Measurements from ENCODE around the gene GNAT2.
A peak's percentile ranks its signal among the peaks of the same experiment; 100 is the strongest.

Gene GNAT2

GRCh38 chr1:109641078-109641740 is 21.8 kb upstream of the GNAT2 start:
- no peak for DNase-seq

- DNase-seq: peak; percentile 91
Observed at GRCh38 chr1:109640285-109640865, 21.0 kb upstream of the GNAT2 start.

DNA sequence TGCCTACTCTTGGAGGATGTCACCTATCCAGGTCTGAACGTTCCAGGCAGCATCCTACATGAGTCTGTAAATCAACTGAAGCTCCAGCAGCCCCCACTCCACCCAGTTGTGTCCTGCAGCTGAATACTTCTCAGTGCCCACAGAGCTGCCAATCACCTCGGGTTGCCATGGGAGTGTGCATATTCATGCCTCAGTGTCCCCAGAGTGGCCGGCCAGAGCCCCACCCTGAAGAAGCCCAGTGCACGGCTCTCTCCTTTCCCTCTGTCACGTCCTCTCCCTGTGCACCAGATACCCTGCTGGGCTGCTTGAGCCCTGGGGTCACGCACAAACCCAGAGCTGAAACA is 20.4 kb upstream of the GNAT2 start:
- no peak for DNase-seq

DNA sequence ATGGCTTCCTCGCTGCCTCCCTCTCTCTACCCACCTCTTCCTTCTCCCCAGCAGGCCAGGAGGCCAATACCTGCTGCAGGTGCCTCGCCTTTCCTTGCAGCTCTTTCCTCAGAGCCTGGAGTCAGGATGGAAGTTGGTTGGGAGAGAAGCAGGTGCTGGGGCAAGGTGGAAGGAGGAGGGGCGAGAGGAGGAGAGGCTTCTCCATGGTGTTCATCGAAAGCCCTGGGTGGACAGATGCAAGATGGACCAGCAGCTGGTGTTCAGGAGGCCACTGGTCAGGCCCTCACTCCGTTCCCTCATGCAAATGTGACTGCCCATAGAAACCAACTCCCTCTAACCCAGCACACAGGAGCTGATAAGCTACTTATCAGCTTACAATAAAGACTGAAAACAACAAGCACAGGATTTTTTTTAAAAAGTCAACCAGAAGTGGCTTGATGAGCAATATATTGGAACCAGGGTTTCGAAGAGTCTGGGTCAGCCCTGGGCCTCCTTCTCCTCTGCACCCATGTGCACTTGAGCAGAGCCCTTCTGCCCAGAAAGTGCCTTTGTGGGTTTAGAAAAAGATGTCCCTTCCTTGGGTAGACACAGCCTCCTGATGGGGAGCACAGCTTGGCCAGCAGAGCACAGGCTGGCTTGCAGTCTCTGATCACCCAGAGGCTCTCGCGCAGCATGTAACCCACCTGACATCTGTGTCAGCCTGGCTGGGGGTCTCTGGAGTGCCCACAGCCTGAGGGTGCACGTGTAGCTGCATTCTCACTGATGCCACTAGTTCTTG is 19.8 kb upstream of the GNAT2 start:
- no peak for DNase-seq

GRCh38 chr1:109637446-109637845 is 18.0 kb upstream of the GNAT2 start:
- no peak for DNase-seq

DNA sequence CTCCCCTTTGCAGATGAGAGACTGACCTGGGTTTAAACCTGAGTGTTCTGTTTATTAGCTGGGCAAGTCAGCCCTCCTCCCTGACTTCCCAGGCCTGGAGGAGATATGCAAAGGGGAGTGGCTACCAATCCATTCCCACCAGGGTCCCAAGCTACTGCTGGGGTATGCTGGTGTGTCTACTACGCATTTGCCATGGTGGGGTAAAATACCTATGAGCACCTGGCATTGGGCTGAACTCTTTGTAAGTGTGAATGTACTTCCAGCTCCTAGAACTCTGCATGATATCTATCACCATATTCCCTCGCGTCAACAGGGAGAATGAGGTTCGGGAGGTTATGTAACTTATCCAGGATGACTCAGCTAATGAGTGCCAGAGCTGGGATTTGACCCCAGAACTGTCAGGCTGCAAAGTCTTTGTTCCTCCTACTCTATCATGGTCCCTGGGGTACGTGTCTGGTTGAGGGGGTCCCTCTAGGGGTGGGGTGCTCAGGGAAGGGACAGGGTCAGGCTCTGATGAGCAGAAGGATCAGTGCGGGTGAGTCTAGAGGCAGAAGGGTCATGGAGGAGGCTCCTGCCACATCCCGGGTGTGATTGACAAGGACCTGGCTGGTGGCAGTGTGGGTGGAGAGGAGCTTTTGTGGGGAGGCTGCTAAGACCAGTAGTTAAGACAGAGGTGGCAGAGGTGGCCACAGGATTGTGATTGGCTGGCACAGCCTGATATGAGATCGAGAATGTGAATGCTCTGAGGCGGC is 17.0 kb upstream of the GNAT2 start:
- no peak for DNase-seq

- no peak for DNase-seq
Observed at GRCh38 chr1:109635862-109636200, 16.4 kb upstream of the GNAT2 start.

- peak; percentile 55 for DNase-seq
Observed at GRCh38 chr1:109634771-109635750, 15.6 kb upstream of the GNAT2 start.

DNA sequence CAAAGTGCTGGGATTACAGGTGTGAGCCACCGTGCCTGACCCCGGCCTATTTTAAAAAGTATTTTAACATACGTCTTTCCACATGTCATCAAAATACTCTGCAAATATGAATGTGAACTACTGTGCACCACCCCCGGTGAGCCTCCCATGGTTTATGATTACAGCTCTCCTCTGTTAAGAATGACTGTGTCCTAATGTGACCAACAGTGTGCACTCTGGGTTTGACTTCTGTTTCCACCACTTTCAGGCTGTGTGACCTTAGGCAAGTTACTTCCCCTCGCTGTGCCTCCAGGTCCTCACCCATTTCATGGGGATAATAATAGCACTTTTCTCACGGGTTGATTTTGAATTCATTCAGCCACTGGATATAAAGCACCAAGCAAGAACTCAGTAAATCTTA is 14.9 kb upstream of the GNAT2 start:
- no peak for DNase-seq

DNA sequence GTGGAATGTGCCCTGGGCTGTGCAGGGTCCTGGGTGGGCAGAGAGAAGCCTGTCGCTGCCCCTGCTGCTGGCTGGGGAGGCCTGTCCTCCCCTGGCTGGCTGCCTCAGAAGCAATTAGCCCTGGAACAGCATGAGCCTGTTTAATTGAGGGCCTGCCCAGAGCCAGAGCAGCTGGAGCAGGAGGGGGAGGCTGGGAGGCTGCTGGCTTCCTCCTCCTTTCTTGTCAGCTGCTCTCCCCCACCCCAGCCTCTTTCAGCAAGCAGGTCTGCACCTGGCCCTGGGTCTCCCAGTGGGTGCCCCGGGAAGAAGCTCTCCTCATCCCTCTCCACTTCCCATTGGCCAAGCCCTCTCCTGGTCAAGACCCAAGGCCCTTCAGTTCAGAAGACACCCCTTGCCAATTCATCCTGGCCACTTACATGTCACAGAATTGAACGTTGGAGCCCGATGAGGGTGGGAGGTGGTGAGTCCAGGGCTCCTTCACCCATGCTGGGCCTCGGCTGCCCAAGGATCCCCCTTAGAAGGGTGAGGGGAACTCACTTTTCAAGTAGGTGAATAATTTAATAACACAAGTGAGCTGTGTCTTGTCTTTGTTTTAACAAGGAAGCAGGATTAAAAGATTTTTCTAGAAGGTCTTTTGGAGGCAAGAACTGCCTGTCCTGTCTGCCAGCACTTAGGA is 13.4 kb upstream of the GNAT2 start:
- DNase-seq: no peak

DNA sequence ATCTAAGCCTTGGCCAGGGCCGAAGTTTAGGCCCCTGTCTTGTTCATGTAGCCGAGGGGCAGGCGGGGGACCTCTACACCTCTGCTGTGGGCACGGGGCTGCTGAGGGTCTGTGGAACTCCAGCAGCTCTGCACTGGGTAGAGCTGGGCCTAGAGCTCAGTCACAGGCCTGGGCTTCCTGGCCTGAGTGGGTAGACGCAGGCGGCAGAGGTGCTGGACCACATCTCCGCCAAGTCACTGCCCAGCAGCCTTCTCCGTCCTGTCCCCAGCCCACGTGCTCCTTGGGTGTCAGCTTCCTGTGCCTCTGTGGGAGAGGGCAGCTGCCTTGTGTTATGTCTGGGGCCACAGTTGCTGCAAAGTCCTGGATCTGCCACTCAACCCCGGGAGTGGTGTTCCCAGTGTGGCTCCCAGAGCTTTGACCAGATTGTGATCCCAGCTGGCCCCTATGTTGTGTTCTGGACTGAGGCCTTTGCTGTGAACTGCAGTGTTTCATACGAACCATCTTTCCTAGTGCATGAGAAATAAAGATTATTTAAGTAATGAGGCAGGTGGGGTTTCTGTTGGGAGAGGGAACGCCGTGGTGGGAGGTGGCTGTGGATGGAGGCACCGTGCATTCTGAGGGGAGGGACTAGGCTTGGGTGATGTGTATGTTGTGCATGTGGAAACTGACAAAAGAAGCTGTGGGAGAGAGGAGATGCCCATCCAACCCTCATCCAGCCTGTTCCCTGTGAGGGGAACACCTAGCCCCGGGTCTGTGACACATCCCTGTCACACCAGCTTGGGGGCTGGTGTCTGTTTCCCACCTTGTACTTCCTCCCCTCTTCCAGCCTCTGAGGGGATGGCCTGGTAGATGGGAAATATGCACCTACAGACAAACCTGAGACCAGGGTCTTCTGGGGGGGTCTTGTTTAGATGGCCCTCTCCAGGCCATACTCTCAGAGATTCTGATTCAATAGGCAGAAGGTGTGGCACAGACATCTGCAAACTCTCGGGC is 12.4 kb upstream of the GNAT2 start:
- no peak for DNase-seq

DNA sequence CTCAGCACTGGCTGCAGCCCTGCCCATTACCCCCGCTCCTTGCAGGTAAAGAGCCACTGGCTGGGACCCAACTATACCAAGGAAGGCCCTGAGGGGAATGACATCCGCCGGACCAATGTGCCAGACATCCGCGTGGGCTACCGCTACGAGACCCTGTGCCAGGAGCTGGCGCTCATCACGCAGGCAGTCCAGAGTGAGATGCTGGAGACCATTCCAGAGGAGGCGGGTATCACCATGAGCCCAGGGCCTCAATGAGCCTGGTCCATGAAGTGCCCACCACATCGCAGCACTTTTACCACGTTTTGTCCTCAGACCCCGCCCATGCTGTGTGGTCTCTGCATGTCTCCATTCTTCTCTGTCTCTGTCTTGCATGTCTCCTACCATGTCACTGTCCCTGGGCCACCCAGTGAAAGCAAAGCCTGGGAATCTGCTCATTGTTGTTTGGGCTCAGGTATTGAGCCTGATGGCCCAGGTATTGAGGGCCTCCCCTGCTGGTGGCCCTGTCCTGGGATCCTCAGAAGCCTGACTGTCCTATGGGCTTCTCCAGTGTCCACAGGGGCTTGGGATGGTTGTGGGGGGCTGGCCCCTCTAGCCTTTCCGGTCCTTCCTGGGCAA is 11.6 kb upstream of the GNAT2 start:
- no peak for DNase-seq

- DNase-seq: peak; percentile 65
Observed at GRCh38 chr1:109630081-109630897, 10.9 kb upstream of the GNAT2 start.

- DNase-seq: no peak
Observed at GRCh38 chr1:109629372-109630030, 10.1 kb upstream of the GNAT2 start.

DNA sequence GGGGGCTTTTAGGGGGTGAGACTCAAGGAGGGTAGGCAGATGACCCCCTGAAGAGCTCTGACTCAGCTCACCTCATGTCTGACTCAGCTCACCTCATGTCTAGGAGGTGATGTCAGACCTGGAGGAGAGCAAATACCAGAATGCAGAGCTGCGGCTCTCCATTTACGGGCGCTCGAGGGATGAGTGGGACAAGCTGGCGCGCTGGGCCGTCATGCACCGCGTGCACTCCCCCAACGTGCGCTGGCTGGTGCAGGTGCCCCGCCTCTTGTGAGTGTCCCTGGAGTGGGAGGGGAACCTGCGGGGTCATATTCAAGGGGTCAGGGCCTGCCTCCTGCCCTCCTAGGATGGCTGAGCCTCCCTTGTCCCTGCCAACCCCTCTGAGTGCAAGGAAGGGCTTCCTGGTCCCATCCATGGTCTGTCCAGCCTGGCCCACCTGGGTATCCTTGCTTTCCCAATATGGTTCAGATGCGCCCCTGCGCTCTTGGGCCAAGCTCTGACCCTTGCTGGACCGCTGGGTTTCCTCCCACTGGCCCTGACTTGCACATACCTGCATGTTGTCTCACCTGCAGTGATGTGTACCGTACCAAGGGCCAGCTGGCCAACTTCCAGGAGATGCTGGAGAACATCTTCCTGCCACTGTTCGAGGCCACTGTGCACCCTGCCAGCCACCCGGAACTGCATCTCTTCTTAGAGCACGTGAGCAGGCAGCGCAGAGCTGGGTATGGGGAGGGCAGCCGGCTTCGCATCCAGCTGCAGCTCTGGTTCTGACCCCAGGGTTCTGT is 9.3 kb upstream of the GNAT2 start:
- no peak for DNase-seq

DNA sequence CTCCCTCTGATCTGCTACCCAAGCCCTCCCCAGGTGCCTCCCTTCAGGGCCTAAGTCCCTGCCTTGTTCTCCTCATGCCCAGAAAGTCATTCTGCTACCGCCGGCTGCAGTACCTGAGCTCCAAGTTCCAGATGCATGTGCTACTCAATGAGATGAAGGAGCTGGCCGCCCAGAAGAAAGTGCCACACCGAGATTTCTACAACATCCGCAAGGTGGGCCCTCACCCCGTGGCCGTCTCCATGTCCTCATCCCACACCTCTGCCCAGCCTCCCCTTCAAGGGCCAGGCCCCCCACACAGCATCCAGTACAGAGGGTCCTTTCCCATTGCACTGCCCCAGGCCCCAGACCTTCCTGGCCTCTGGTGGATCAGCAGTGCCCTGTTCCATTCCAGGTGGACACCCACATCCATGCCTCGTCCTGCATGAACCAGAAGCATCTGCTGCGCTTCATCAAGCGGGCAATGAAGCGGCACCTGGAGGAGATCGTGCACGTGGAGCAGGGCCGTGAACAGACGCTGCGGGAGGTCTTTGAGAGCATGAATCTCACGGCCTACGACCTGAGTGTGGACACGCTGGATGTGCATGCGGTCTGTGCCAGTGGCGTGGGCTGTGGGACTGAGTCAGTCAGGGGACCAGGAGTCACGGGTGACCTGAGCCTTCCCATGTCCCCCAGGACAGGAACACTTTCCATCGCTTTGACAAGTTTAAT is 8.4 kb upstream of the GNAT2 start:
- no peak for DNase-seq

All from CD4-positive, alpha-beta T cell treated with Interleukin-6 for 4 hours (primary cell).